Adrenal gland (tissue), 5 donors: ENCODE measurements around the gene IGFL2.

Experiments
- CTCF ChIP-seq, 6 experiments: fragments of 450-650 bp in 4 of 6; fragments of 200-600 bp in 2 of 6; sonication (generic) in 1 of 6; IDR thresholded peaks; 1 replicate in 5 of 6; 2 replicates in 1 of 6; pipeline versions ENCODE4 v1.5.1 to v1.8.0; 2016 to 2021; ENCODE audit warnings: antibody characterized with exemption in 6 of 6, mild to moderate bottlenecking in 2 of 6, moderate library complexity in 1 of 6
- POLR2A ChIP-seq, 2 donors: fragments of 450-650 bp; IDR thresholded peaks; one replicate each; pipeline ENCODE4 v1.6.1; 2017; ENCODE audit warnings: antibody characterized with exemption in 2 of 2, mild to moderate bottlenecking in 2 of 2, moderate library complexity in 1 of 2
- donor health status: DM: no; HTN: no; CAD: no.

GRCh38 chr19:46131485-46132143 lies 16.4 kb upstream of the IGFL2 start:
- TF ChIP-seq CTCF (IDR thresholded peaks at IDR 0.05) (no peak), POLR2A (IDR thresholded peaks at IDR 0.05) (no peak)
